Activated CD8-positive, alpha-beta T cell treated with anti-CD3 and anti-CD28 coated beads for 36 hours (primary cell): ENCODE results near the gene FOXB1. TPM values are rescaled to one million over a fixed set of nuclear protein-coding genes. Genes with fewer than 3 reads are reported as not detected.

Experiments used
- ATAC-seq: fragments of 200-7000 bp; cut with Tn5 transposase; one replicate; pipeline ENCODE4 v1.10.0; 2021; ENCODE audit warnings: mild to moderate bottlenecking, moderate library complexity
- CTCF ChIA-PET: fragments of 350-600 bp; sonication (Branson Sonifier 250); formaldehyde crosslinking; loops from one replicate; lab custom pipeline; 2021; ENCODE audit warnings: antibody characterized with exemption; lab: Charles Lee
- POLR2A ChIA-PET: fragments of 350-600 bp; sonication (Branson Sonifier 250); formaldehyde crosslinking; loops from one replicate; lab custom pipeline; 2021; ENCODE audit warnings: antibody characterized with exemption; lab: Charles Lee
- DNase-seq: peaks from one replicate; pipeline ENCODE4 v3.0.0-alpha.2; 2020
- H3K27ac Mint-ChIP-seq: one replicate; pipeline ENCODE4 v1.8.0; 2021; ENCODE audit warnings: mild to moderate bottlenecking, mixed read lengths
- H3K27me3 Mint-ChIP-seq: one replicate; pipeline ENCODE4 v1.8.0; 2021; ENCODE audit warnings: mixed read lengths
- H3K36me3 Mint-ChIP-seq: one replicate; pipeline ENCODE4 v1.8.0; 2021; ENCODE audit warnings: low read depth, mixed read lengths
- H3K4me1 Mint-ChIP-seq: one replicate; pipeline ENCODE4 v1.8.0; 2021; ENCODE audit warnings: low read depth, mixed read lengths
- H3K4me3 Mint-ChIP-seq: one replicate; pipeline ENCODE4 v1.8.0; 2021; ENCODE audit warnings: mild to moderate bottlenecking, moderate library complexity, mixed read lengths
- H3K9me3 Mint-ChIP-seq: one replicate; pipeline ENCODE4 v1.8.0; 2021; ENCODE audit warnings: mixed read lengths
- CTCF ChIP-seq: fragments of 200-600 bp; IDR thresholded peaks from one replicate; pipeline ENCODE4 v1.8.0; 2022; ENCODE audit warnings: antibody characterized with exemption, mild to moderate bottlenecking
- intact Hi-C: fragments of 100-400 bp; cut with micrococcal nuclease; formaldehyde crosslinking; loops from one replicate; pipeline ENCODE4 v1.10.0; 2022
- total RNA-seq, 2 experiments: library from RNA; stranded (reverse); gene quantifications; one replicate each; pipeline ENCODE4 v1.2.3, GENCODE V29; 2021

Gene FOXB1
- total RNA-seq, 2 experiments from 2014 or later, result 0.13 to 0.36 TPM

GRCh38 chr15:60017538-60018520 lies 13.7 kb downstream of the FOXB1 start:
- no peak for TF ChIP-seq CTCF
- intact Hi-C loops, result no loop called here
- H3K4me3 Mint-ChIP-seq, result no peak overlapping the region
- H3K27me3 Mint-ChIP-seq, result peaks cover 31% of the 10 kb centered on the region
- DNase-seq (peak; percentile 38), ATAC-seq (peak; percentile 88)
- ChIA-PET POLR2A (interaction anchor here (0.6 to 1.0 kb wide), 2 partner anchors 13 to 14 kb away, joined by 3 read pairs; no protein-coding TSS in a partner anchor), CTCF (no interaction called here)
- H3K9me3 Mint-ChIP-seq, result peaks cover 3% of the 10 kb centered on the region
- H3K36me3 Mint-ChIP-seq, result no peaks in the 10 kb centered on the region
- peak overlapping the region; percentile 9 for H3K27ac Mint-ChIP-seq
- H3K4me1 Mint-ChIP-seq, result peaks cover 25% of the 10 kb centered on the region

- POLR2A ChIA-PET, result no interaction called here
- no peak for ATAC-seq
- Mint-ChIP-seq H3K4me1 (peaks cover 25% of the 10 kb centered on the region), H3K27me3 (peaks cover 14% of the 10 kb centered on the region), H3K36me3 (no peaks in the 10 kb centered on the region), H3K4me3 (no peak overlapping the region), H3K9me3 (peaks cover 3% of the 10 kb centered on the region), H3K27ac (no peak overlapping the region)
- TF ChIP-seq CTCF, result no peak
- intact Hi-C loops, result no loop called here
- CTCF ChIA-PET, result interaction anchor here (0.5 to 1.7 kb wide), 2 partner anchors 63 to 93 kb away, joined by 3 read pairs; no protein-coding TSS in a partner anchor
- no peak for DNase-seq
Measured at GRCh38 chr15:60020736-60021135, 16.6 kb downstream of the FOXB1 start.

- no peak overlapping the region for H3K27ac Mint-ChIP-seq
- intact Hi-C loops, result no loop called here
- no peak for ATAC-seq
- ChIA-PET CTCF (no interaction called here), POLR2A (interaction anchor here (0.7 kb wide), 1 partner anchor 204 kb away, joined by 3 read pairs; no protein-coding TSS in a partner anchor)
- H3K4me3 Mint-ChIP-seq, result no peak overlapping the region
- H3K9me3 Mint-ChIP-seq, result peaks cover 3% of the 10 kb centered on the region
- H3K4me1 Mint-ChIP-seq, result peaks cover 25% of the 10 kb centered on the region
- H3K36me3 Mint-ChIP-seq, result no peaks in the 10 kb centered on the region
- peak; percentile 22 for DNase-seq
- no peak for TF ChIP-seq CTCF
- peaks cover 10% of the 10 kb centered on the region for H3K27me3 Mint-ChIP-seq
Measured at GRCh38 chr15:60021589-60022378, 17.7 kb downstream of the FOXB1 start.

GRCh38 chr15:60022379-60022741 lies 18.2 kb downstream of the FOXB1 start:
- CTCF ChIA-PET, result no interaction called here
- H3K4me3 Mint-ChIP-seq, result no peak overlapping the region
- DNase-seq (no peak), ATAC-seq (no peak)
- POLR2A ChIA-PET, result interaction anchor here (0.7 kb wide), 1 partner anchor 204 kb away, joined by 3 read pairs; no protein-coding TSS in a partner anchor
- H3K4me1 Mint-ChIP-seq, result peaks cover 23% of the 10 kb centered on the region
- intact Hi-C loops, result no loop called here
- H3K27me3 Mint-ChIP-seq, result peaks cover 10% of the 10 kb centered on the region
- H3K9me3 Mint-ChIP-seq, result peaks cover 3% of the 10 kb centered on the region
- H3K36me3 Mint-ChIP-seq, result no peaks in the 10 kb centered on the region
- H3K27ac Mint-ChIP-seq, result no peak overlapping the region
- no peak for TF ChIP-seq CTCF
